HG03097 (cell line): ENCODE measurements around the gene TNNT1.
"Not testable (repeated sequence)": the region's sequence is repeated elsewhere in the genome, so short reads cannot be mapped to it uniquely, and the experiment has no call there.

Experiments used
- ATAC-seq: cut with Tn5 transposase; IDR thresholded peaks from one replicate; pipeline ENCODE4 v1.9.1; 2021; ENCODE audit not compliant: unreplicated experiment, low FRiP score

TNNT1 gene

DNA sequence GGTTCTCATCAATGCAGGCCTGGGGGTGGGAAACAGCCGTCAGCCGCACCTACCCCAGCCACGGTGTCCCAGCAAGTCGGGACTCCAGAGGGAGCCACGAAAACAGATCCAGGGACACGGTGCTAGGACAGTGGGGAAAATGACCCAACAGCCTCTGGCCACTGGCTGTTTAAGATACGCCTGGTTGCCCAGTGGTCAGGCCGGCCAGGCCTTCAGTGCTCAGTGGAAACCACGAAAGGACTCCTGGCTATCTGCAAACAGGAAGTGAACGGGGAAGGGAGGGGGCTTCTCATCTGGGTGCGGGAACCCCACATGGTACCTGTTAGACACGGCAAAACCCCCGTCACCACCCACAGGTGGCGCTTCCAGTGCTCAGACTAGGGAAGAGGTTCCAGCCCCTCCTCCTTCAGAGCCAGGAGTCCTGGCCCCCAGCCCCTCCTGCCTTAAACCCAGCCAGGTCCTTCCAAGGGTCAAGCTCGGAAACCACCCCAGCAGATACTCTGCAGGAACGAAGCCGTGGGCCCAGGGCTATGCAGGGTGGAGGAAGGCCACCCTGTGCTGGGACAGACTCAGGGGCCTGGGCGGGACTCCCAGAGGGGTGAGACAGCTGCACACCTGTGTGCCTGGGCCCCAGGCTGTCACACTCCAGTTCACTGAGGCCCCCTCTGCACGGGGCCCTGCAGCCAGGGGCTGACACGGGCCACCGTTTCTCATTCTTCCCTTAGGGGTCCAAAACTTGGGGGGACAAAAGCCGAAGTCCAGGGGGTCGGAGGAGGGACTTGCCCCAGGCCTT, 36.0 kb downstream of the TNNT1 start:
- ATAC-seq: no peak

DNA sequence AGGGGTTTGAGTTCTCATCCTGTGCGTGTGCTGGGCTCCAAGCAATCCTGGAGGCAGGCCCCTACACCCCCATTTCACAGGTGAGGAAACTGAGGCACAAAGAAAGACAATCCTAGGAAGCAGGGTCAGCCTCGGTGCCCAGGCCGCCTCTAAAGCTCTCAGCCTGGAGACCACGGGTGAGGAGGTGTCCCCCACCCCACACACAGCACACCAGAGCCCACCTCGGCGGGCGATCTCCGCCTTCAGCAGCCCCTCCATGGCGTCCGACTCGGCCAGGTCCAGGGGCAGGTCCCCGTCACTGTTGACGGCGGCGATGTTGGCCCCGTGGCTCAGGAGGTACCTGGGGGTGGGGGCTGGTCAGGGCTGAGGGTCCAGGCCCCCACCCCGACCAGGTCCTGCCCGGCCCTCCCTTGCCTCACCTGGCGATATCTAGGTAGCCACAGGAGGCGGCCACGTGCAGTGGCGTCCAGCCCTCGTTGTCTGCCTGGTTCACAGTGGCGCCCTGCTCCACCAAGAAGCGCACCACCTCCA, 36.7 kb downstream of the TNNT1 start:
- no peak for ATAC-seq

DNA sequence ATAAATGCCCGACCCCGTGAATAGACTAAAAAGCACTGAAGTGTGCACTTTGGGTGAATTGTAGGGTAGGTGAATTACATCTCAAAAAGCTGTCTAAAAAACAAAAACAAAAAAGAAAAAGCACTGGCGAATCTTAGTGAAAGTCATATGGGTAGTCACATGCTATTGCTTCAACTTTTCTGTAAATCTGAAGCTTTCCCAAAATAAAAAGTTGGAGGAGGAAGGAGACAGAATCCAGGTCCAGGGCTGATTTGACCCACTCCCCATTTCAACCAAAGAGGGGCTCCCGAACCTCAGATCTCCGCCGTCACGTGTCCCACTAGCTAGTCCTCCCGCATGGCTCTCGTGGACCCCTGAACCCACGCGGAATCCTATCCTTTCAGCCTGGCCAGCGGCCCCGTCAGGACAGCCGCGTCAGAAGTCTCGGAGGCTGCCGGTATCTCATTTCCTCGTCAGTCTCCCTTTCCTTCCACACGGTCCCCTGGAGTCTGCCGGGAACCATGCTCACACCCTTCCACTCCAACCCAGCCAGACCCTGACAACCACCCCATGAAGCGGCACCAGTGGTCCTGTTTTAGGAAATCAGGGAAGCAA, 37.7 kb downstream of the TNNT1 start:
- ATAC-seq: no peak

DNA sequence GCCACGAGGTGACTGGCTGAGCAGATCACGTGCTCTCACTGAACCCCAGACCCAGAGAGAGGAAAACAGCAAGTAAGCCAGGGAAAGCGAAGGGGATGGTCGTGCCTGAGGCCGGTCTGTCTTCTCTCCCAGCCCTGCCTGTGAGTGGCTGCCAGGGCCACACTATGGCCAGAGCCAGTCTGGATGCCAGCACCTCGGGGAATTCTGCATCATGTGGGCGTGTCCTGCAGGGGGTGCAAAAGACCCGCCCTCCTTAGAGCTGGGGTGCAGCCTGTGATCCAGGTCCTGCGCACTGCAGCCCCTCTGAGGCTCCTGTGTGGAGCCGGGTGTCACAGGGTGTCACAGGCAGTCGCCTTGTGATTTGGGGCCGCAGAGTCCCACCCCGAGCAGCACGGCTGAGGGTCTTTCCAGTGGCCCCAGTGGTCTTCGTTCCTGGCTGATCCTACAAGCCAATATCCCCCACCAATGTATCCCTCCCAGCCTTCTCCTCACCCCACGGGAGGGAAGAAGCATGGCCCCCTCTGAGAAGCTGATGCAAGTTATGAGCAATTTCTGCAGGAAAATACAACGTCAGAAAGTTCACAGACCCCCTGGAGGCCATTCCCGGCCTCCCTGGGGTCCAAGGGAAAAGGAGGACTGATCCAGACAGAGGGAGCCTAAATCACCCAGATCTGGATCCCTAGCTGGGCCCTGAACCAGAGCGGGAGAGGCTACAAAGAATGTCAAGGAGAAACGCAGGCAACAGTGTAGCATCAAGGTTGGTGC, 39.3 kb downstream of the TNNT1 start:
- ATAC-seq: no peak

DNA sequence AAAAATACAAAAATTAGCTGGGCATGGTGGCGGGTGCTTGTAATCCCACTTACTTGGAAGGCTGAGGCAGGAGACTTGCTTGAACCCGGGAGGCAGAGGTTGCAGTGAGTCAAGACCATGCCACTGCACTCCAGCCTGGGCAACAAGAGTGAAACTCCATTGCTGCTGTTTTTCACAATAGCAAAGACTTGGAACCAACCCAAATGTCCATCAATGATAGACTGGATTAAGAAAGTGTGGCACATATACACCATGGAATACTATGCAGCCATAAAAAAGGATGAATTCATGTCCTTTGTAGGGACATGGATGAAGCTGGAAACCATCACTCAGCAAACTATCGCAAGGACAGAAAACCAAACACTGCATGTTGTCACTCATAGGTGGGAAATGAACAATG, 41.8 kb downstream of the TNNT1 start:
- not testable (repeated sequence) for ATAC-seq

DNA sequence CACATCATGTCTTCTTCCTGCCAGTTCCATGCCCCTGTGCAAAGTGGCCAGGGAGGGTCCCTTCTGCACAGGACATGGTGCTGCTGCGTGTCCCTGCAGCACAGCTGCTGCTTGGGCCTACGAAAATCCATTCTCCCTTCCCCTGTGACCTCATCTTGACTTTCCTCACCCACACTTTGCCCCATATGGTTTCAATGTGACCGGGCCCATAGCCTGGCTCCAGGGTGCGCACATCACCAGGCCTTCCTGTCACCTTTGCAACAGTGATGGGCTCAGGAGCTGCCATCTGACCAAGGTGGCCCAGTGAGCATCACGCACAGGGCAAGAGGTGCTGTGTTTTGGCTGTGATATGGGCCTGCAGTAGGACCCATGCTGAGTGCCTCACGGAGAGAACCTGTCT, 42.4 kb downstream of the TNNT1 start:
- ATAC-seq: no peak

DNA sequence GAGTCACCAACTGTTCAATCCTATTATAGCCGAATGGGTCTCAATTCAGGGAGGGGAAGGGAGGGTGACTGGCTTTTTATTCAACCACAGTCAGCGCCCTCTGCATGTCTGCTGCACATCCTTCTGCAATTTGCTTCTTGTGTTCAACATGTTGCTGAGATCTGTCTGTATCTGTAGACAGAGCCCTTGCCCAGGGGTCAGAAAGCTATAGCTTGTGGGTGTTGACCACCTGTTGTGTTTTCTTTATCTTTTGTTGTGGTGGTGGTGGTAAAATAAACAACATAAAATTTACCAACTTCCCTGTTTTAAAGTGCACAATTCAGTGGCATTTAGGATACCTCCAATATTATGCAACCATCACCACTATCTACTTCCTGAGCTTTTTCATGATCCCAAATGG, 43.8 kb downstream of the TNNT1 start:
- ATAC-seq: no peak

DNA sequence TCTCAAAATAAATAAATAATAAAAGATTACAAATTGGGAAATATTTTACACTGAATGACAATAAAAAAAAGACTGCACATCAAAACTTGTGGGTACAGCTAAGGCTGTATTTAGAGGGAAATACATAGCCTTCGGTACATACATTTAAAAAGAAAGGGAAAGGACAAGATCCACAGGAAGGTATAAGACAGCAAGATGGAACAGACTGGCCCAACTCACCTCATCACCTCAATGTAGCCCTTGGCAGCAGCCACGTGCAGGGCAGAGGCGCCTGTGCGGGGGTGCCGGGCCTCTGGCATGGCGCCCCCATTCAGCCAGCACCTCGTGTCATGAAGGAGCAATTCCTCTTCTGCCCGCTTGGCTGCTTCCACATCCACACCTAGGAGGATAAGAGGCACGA, 45.8 kb downstream of the TNNT1 start:
- no peak for ATAC-seq

DNA sequence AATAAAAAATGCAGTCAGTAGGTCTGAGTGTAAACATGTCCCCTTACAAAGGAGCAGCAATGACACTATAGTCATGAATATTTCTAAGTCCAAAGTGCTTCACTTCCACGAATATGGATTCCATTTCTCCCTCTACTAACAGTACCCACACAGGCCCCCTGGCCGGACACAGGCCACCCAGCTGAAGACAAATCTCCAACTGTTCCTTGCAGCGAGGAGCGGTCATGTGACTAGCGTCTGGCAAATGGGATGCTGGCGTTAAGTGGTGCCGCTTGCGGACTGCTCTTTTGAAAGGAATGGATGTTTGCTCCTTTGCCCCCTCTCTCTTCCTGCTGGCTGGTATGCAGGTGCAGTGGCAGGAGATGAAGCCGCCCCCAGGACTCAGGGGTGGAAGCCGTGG, 47.7 kb downstream of the TNNT1 start:
- ATAC-seq: no peak

DNA sequence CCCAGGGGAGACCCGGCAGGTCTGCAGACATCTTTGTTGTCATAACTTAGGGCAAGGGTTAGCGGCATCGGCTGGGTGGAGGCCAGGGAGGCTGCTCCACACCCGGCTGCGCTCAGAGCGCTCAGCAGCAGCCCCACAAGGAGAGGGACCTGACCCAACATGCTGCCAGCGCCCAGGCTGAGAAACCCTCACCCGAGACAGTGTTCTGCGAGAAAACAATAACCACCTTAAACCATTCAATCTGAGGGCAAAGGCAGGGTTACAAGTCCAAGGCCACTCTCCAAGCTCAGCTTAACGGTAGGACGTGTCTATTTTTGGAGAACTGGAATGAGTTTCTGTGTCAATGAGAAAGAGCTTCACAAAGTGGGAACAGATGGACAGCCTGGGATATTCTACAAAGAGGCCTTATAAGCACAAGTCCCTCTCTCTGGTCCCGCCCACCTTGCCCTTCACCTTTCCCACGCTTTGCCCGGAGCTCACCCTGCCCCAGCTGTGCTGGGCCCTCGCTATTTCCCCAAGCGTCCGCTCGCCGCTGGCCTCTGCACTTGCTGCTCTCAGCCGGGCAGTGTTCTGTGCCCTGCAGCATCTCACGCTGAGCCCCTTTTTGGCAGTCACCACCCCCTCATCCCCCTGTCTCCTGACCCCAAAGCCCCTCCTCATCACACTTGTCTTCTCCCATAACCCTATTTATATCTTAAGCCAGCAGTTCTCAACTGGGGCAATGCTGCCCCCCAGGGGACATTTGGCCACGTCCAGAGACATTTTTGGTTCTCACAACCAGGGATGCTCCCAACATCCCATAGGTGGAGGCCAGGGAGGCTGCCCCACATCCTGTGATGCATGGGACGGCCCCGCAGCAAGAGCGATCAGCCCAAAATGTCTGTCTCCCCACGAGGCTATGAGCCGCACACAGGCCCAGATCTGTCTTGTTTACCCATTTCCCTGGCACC, 49.2 kb downstream of the TNNT1 start:
- no peak for ATAC-seq

DNA sequence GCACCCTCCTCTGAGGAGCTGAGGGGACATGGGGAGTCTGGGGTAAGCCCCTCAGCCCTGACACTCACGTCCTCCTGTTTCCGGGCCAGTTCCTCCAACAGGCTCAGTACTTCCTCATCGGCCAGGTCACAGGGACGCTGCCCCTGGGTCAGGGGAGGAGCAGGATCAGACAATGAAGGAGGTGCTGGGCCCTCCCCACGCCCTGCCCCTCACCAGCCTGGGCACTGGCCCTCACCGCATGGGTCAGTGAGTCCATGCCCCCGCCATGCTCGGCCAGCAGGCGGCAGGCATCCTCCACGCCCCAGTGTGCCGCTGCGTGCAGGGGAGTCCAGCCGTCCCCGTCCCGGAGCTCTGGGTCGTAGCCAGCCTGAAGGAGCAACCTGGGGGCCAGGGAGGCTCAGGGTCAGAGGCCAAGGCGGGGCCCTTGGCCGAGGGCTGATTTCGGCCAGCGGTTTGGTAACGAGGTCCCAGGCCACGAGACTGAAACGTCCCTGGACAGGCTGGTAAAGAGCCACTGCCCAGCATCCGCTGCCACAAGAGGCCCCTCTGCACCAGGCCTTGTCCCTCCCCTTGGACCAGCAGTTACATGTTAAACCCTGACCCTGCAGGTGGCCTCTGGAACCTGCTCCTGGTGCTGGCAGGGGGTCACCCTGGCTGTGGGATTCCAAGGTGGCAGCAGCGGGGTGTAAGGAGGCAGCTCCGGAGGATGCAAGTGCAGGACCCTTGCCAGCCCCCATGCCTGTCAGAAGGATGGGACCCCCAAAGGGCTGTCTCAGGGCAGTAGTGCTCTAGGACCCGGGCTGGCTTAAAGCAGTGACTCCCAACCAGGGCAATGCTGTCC, 50.1 kb downstream of the TNNT1 start:
- no peak for ATAC-seq

DNA sequence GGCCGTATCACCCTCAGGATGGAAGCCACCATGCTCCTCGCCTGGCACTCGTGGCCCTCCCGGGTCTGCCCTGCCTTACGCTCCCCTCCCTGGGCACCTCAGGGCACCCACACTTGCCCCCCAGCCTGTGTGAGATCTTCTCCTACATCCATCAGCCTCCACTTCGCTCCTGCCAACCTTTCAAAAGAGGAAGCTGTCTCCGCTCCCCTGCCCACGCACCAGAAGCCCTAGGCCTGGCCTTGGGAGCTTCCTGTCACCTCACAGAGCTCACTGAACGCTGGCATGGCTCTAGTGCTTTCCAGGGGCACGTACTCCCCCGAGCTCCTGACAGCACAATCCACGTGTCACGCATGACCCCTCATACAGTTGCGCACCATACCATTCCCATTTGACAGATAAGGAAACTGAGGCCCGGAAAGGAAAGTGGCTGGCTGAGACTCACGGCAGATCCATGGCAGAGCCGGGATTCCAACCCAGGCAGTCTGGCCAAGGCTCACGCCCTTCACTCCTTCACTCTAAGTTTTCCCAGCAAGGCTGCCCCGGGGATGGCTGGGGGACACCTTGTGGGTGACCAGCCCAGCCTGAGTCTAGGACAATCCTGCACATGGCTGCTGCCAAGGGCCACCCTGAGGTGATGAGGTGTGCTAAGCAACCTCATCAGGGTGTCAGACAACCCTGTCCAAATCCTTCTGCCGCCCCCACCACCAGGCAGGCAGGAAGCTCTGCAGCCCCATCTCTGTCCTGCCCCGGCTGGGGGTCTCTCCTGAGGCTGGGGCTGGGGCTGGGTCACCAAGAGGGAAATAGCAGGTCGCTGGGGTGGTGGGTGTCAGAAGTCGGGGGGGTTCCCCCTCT, 50.9 kb downstream of the TNNT1 start:
- no peak for ATAC-seq

DNA sequence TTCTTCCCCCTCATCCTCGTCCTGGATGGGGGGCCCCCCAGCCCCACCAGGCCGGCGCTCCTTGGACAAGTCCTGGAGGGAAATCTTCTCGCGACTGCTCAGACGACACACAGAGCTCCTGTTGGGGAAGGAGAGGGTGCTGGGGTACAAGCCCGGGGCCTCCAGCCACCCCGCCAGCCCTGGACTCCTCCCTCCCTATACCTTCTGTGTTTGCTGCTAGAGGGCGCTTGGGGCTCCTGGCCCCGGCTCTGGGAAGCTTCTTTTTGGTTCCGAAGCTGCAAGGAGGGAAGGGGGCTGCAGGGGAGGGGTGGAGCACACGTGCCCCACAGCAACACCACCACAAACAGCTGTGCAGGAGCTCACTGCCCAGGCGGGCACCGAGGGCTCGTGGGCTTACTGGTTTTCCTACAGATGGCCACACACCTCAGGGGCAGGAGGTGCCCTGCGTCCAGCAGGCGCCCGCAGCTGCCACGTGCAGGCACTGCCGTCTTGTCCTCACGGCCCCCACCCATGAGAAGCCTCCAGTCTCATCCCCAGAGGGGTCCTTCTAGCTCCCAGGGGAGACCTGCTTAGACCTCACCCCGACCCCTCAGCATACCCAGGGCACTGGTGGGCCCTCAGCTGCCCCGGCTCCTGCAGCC, 52.8 kb downstream of the TNNT1 start:
- no peak for ATAC-seq

DNA sequence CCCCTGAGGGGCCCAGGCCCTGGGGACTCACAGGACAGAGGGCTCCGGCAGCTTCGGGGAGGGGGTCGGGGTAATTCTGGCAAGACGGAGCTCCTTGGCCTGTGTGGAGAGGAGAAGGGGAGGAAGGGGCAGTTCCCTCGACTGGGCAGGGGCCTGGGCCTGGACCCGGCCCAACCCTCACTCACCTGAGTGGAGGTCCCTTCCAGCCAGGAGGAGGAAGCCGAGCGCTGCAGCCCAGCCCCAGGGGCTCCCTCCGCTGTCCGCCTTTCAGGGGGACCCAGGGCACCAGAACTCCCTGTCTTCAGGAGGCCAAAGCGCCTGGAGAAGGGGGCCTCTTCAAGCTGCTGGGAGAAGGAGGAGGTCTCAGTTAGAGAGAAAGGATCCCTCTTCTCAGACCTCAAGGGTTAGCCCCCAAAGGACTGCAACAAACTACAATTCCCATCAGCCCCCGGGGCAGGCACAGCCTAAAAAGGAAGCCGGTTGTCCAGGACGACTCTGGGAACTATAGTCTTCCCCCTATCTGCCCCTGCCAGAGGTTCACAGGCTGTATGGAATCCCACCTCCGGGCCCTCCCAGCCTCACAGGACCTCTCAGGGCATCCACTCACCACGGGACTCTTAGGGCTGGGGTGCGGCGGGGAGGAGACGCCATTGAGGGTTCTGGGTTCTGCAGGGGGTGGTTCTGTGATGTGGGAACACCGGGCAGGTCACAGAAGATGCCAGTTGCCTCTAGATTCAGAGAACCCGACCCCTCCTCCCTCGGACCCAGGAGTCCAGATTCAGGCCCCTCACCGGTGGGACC, 53.5 kb downstream of the TNNT1 start:
- ATAC-seq: no peak

DNA sequence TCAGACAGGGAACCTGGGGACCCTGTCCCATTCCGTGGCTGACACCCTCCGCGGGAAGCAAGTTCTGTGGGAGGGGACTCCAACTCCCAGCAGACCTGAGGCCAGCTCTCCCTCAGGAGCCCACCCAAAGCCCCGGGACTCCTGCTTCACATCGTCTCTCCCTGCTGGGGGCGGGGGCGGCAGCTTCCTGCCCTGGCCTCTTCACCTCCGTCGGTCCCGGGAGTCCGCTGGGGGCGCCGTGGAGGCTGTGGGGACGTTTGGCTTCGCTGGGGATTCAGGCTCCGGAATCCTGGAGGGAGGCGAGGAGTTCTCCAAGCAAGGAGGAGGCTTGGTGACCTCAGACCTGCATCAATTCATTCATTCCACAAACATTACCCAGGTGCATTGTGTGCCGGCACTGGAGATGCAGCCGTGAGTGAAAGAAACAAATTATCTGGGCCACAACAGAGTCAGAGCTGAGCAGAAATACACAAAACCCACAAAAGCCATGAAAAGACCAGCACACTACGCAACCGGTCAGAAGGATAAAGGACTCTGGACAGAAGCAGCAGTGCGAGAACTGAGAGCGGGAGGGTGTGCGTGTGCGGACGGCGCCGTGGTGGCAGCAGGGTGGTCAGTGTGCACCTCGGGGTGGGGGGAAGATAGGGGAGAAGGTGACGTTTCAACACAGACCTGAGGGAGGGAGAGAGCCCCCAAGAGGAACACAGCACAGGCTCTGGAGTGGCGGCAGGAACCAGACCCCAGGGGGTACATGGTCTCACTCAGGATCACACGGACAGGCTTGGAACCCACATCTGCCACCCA, 54.3 kb downstream of the TNNT1 start:
- no peak for ATAC-seq
